H1 (cell line): ENCODE data around the gene AGAP3. TPM values are rescaled to one million over a fixed set of nuclear protein-coding genes. Genes with fewer than 3 reads are reported as not detected.
A peak's percentile ranks its signal among the peaks of the same experiment; 100 is the strongest.

Experiments used
- CTCF ChIA-PET: fragments of 300-600 bp; sonication (Branson Sonifier 250); formaldehyde crosslinking; loops from one replicate; lab custom pipeline; 2021; ENCODE audit not compliant: partially characterized antibody; lab: Charles Lee
- POLR2A ChIA-PET: fragments of 300-600 bp; sonication (Branson Sonifier 250); formaldehyde crosslinking; loops from one replicate; lab custom pipeline; 2021; ENCODE audit warnings: inconsistent platforms; ENCODE audit not compliant: partially characterized antibody; lab: Charles Lee
- DNase-seq, 2 experiments: peaks; one replicate each; pipeline versions ENCODE4 v3.0.0 to v3.0.0-alpha.2; 2010 to 2022; ENCODE audit warnings: low spot score in 2 of 2, low read depth in 1 of 2, mixed read lengths in 1 of 2
- FAIRE-seq: peaks from 2 replicates; lab custom pipeline; 2011; peaks lifted over from hg19 to GRCh38; lab: Jason Lieb, UNC
- H2AFZ ChIP-seq: 2 replicates; pipeline ENCODE4 v1.8.1; 2012; ENCODE audit warnings: low read length, inconsistent platforms
- H2AK5ac ChIP-seq: 2 replicates; pipeline ENCODE4 v1.6.1; 2013; ENCODE audit warnings: low read depth, low read length
- H2BK120ac ChIP-seq: replicated peaks from 2 replicates; pipeline ENCODE3; 2013; ENCODE audit warnings: low read depth, low read length, inconsistent platforms
- H2BK12ac ChIP-seq: 2 replicates; pipeline ENCODE4 v1.6.1; 2013; ENCODE audit warnings: low read depth, low read length
- H2BK15ac ChIP-seq: 2 replicates; pipeline ENCODE4 v1.6.1; 2013; ENCODE audit warnings: low read length
- H2BK20ac ChIP-seq: 2 replicates; pipeline ENCODE4 v1.6.1; 2013; ENCODE audit warnings: low read length
- H2BK5ac ChIP-seq: 2 replicates; pipeline ENCODE4 v1.6.1; 2013; ENCODE audit warnings: low read depth, low read length
- H3K14ac ChIP-seq: 2 replicates; pipeline ENCODE4 v1.6.1; 2013; ENCODE audit warnings: inconsistent platforms; ENCODE audit not compliant: insufficient read length
- H3K18ac ChIP-seq: 2 replicates; pipeline ENCODE4 v1.6.1; 2013; ENCODE audit warnings: low read length; ENCODE audit errors: extremely low read depth
- H3K23ac ChIP-seq: 2 replicates; pipeline ENCODE4 v1.6.1; 2013; ENCODE audit warnings: inconsistent platforms; ENCODE audit not compliant: insufficient read length
- H3K23me2 ChIP-seq: 2 replicates; pipeline ENCODE4 v1.6.1; 2013; ENCODE audit warnings: low read depth, low read length
- H3K27ac ChIP-seq: 2 replicates; pipeline ENCODE4 v1.6.1; 2011; ENCODE audit warnings: low read depth, low read length, inconsistent platforms
- H3K27me3 ChIP-seq, 4 experiments: replicated peaks in 1 of 4; 1 replicate in 1 of 4; 2 replicates in 3 of 4; pipeline versions ENCODE4 v1.6.1 to v1.8.1; 2011 to 2013; ENCODE audit warnings: low read length in 3 of 4, mild to moderate bottlenecking in 3 of 4, inconsistent platforms in 2 of 4, mixed read lengths in 2 of 4, moderate library complexity in 1 of 4; ENCODE audit not compliant: control insufficient read depth in 3 of 4, insufficient read depth in 3 of 4; ENCODE audit errors: extremely low read depth in 1 of 4
- H3K36me3 ChIP-seq, 4 experiments: 2 replicates each; pipeline versions ENCODE4 v1.6.1 to v1.8.1; 2011 to 2013; ENCODE audit warnings: mild to moderate bottlenecking in 4 of 4, low read length in 3 of 4, moderate library complexity in 2 of 4, control low read depth in 1 of 4, inconsistent platforms in 1 of 4; ENCODE audit not compliant: insufficient read depth in 4 of 4, control insufficient read depth in 2 of 4
- H3K4ac ChIP-seq: replicated peaks from 2 replicates; pipeline ENCODE3; 2013; ENCODE audit warnings: low read length, low read depth, mixed read lengths, inconsistent platforms; ENCODE audit not compliant: insufficient read length
- H3K4me1 ChIP-seq, 4 experiments: replicated peaks in 1 of 4; 1 replicate in 1 of 4; 2 replicates in 3 of 4; pipeline versions ENCODE4 v1.6.1 to v1.8.1; 2011 to 2013; ENCODE audit warnings: low read length in 3 of 4, inconsistent platforms in 2 of 4, mixed read lengths in 1 of 4; ENCODE audit not compliant: insufficient read depth in 4 of 4, control insufficient read depth in 3 of 4
- H3K4me2 ChIP-seq, 2 experiments: 2 replicates each; pipeline versions ENCODE4 v1.6.1 to v1.8.1; 2011 to 2013; ENCODE audit warnings: low read depth in 2 of 2, low read length in 2 of 2, control low read depth in 1 of 2, inconsistent platforms in 1 of 2, mild to moderate bottlenecking in 1 of 2; ENCODE audit not compliant: insufficient read depth in 1 of 2
- H3K4me3 ChIP-seq, 4 experiments: fragments of 200-600, 300-600 bp in 1 of 4; sonication (generic), shearing (Covaris generic), sonication (Bioruptor Twin) in 1 of 4; 2 replicates each; pipeline versions ENCODE4 v1.5.1 to v1.8.1; 2011 to 2016; ENCODE audit warnings: low read length in 4 of 4, low read depth in 3 of 4, control low read depth in 2 of 4, inconsistent platforms in 2 of 4, mild to moderate bottlenecking in 2 of 4, mixed read lengths in 1 of 4, moderate library complexity in 1 of 4; ENCODE audit not compliant: insufficient read depth in 2 of 4; ENCODE audit errors: extremely low read depth in 1 of 4
- H3K56ac ChIP-seq: replicated peaks from 2 replicates; pipeline ENCODE3; 2013; ENCODE audit warnings: low read depth, mild to moderate bottlenecking, mixed read lengths, low read length, inconsistent platforms; ENCODE audit not compliant: insufficient read length
- H3K79me1 ChIP-seq: 2 replicates; pipeline ENCODE4 v1.6.1; 2013; ENCODE audit warnings: low read depth, low read length, control low read depth
- H3K79me2 ChIP-seq, 2 experiments: 2 replicates each; pipeline versions ENCODE4 v1.6.1 to v1.8.1; 2012 to 2013; ENCODE audit warnings: low read length in 2 of 2, mild to moderate bottlenecking in 2 of 2, inconsistent platforms in 1 of 2; ENCODE audit not compliant: insufficient read depth in 2 of 2, control insufficient read depth in 1 of 2
- H3K9ac ChIP-seq, 4 experiments: replicated peaks in 1 of 4; 1 replicate in 1 of 4; 2 replicates in 3 of 4; pipeline versions ENCODE4 v1.6.1 to v1.8.1; 2011 to 2013; ENCODE audit warnings: low read depth in 3 of 4, low read length in 3 of 4, control low read depth in 2 of 4, mild to moderate bottlenecking in 2 of 4, moderate library complexity in 2 of 4, inconsistent platforms in 1 of 4; ENCODE audit errors: extremely low read depth in 1 of 4
- H3K9me3 ChIP-seq, 2 experiments: 2 replicates each; pipeline versions ENCODE4 v1.6.1 to v1.8.1; 2012 to 2013; ENCODE audit warnings: mild to moderate bottlenecking in 2 of 2, moderate library complexity in 2 of 2, control low read depth in 1 of 2, inconsistent platforms in 1 of 2, low read depth in 1 of 2, low read length in 1 of 2, mixed read lengths in 1 of 2; ENCODE audit not compliant: insufficient read depth in 2 of 2
- H4K20me1 ChIP-seq, 2 experiments: replicated peaks in 1 of 2; 2 replicates each; pipeline versions ENCODE3 to v1.8.1; 2011 to 2013; ENCODE audit warnings: inconsistent platforms in 2 of 2, low read length in 2 of 2, mild to moderate bottlenecking in 1 of 2; ENCODE audit not compliant: insufficient read depth in 2 of 2, control insufficient read depth in 1 of 2
- H4K5ac ChIP-seq: 2 replicates; pipeline ENCODE4 v1.6.1; 2013; ENCODE audit warnings: low read length, low read depth, mixed read lengths, inconsistent platforms; ENCODE audit not compliant: insufficient read length
- H4K8ac ChIP-seq: 2 replicates; pipeline ENCODE4 v1.8.0; 2013; ENCODE audit warnings: mild to moderate bottlenecking, moderate library complexity, low read length, inconsistent platforms; ENCODE audit not compliant: insufficient read depth; ENCODE audit errors: extremely low read depth
- H4K91ac ChIP-seq: replicated peaks from 2 replicates; pipeline ENCODE3; 2013; ENCODE audit warnings: low read length, mixed read lengths, inconsistent platforms; ENCODE audit not compliant: insufficient read length
- BACH1 ChIP-seq: IDR thresholded peaks from 2 replicates; pipeline ENCODE4 v1.6.1; 2012; ENCODE audit warnings: low read length, improper control_type of control experiment
- CTBP2 ChIP-seq: IDR thresholded peaks from 2 replicates; pipeline ENCODE4 v1.7.0; 2011; ENCODE audit warnings: borderline replicate concordance, mild to moderate bottlenecking, moderate library complexity, mixed read lengths, low read length; ENCODE audit not compliant: insufficient read depth, insufficient read length
- E2F6 ChIP-seq: IDR thresholded peaks from 2 replicates; pipeline ENCODE4 v1.6.1; 2012; ENCODE audit warnings: inconsistent platforms
- GTF2F1 ChIP-seq: IDR thresholded peaks from 2 replicates; pipeline ENCODE4 v1.6.1; 2012; ENCODE audit warnings: low read depth, low read length, improper control_type of control experiment, borderline replicate concordance
- KDM5A ChIP-seq: fragments of 200-600 bp; IDR thresholded peaks from 2 replicates; pipeline ENCODE4 v1.7.1; 2012; ENCODE audit warnings: mild to moderate bottlenecking, low read length, inconsistent platforms, mixed read lengths
- RXRA ChIP-seq: IDR thresholded peaks from 2 replicates; pipeline ENCODE4 v1.6.1; 2011; ENCODE audit warnings: low read depth, mild to moderate bottlenecking, low read length, moderate library complexity; ENCODE audit not compliant: insufficient read depth
- TBP ChIP-seq: IDR thresholded peaks from 2 replicates; pipeline ENCODE4 v1.6.1; 2011; ENCODE audit warnings: low read depth, low read length, improper control_type of control experiment
- WGBS, 2 experiments: shearing (Covaris generic) in 1 of 2; methylation state at CpG; one replicate each; pipeline versions ENCODE4 v1.1.6 to v1.1.7; 2013 to 2015; ENCODE audit warnings: low lambda C conversion rate in 2 of 2, mixed read lengths in 2 of 2, inconsistent platforms in 1 of 2, low coverage in 1 of 2, missing lambda C conversion rate in 1 of 2; ENCODE audit not compliant: insufficient replicate concordance in 2 of 2, insufficient coverage in 1 of 2, insufficient read length in 1 of 2; ENCODE audit errors: extremely low coverage in 1 of 2, missing lambda C conversion rate in 1 of 2; 5-methylcytosine and 5-hydroxymethylcytosine counted together
- polyA plus RNA-seq, 7 experiments: library from polyadenylated mRNA; depleted of rRNA in 3 of 7; stranded (reverse) in 5 of 7; unstranded in 2 of 7; fragments of >200 nt in 5 of 7; fragments of 200-250 nt in 2 of 7; gene quantifications; 1 replicate in 5 of 7; 2 replicates in 1 of 7; 4 replicates in 1 of 7; pipeline versions ENCODE4 v1.2.1 to v1.2.3, GENCODE V29; 2011 to 2013; ENCODE audit warnings: missing spikeins in 2 of 7, mixed read lengths in 2 of 7
- total RNA-seq: library from RNA; stranded (reverse); fragmentation: NEBNext Ultra II Directional; extraction: Animal tissue kit (Norgen Biotek cat#: 25700); gene quantifications from 2 replicates; pipeline ENCODE4 v1.2.1, GENCODE V29; 2021

Gene AGAP3
- total and polyA plus RNA-seq, 2 of the 8 experiments (the other 6 are each of a cell fraction or from before 2014, with no cell fraction given), result 66.4 to 120 TPM

GRCh38 chr7:151140826-151141225, 54.6 kb downstream of the AGAP3 start:
- no peak for FAIRE-seq
- H3K4me1 ChIP-seq, result peaks cover 7 to 34% (median 20%) of the 10 kb centered on the region in 4 experiments
- 84% methylated on average over 7 of the region's 7 CpGs; no CpG with 5 or more reads in 1 of the 2 experiments for WGBS, 2 experiments
- H3K27me3 ChIP-seq, result peaks cover 0 to 1% (median 0%) of the 10 kb centered on the region in 4 experiments; a peak in 1 of 7 replicates
- no peaks in the 10 kb centered on the region; a peak in 2 of 8 replicates for H3K36me3 ChIP-seq
- H4K5ac ChIP-seq, result no peak overlapping the region
- H3K23me2 ChIP-seq, result no peaks in the 10 kb centered on the region; the same call in 1 of the 2 replicates
- H3K18ac ChIP-seq, result no peak overlapping the region
- H3K4me3 ChIP-seq, result no peak overlapping the region
- no peak overlapping the region for H4K91ac ChIP-seq
- no peaks in the 10 kb centered on the region for H3K79me2 ChIP-seq
- peak overlapping the region in 1 of 4 experiments; percentile 17; a peak in 1 of 7 replicates for H3K9ac ChIP-seq
- no peak overlapping the region for H2BK20ac ChIP-seq
- no peak overlapping the region for H2AK5ac ChIP-seq
- H3K23ac ChIP-seq, result no peak overlapping the region
- H3K79me1 ChIP-seq, result no peaks in the 10 kb centered on the region
- H4K20me1 ChIP-seq, result peaks cover 12% of the 10 kb centered on the region in 2 experiments
- no peak overlapping the region for H3K14ac ChIP-seq
- H4K8ac ChIP-seq, result no peak overlapping the region
- no peaks in the 10 kb centered on the region for H3K9me3 ChIP-seq
- H3K56ac ChIP-seq, result no peak overlapping the region
- H2BK15ac ChIP-seq, result no peak overlapping the region
- H2BK5ac ChIP-seq, result no peak overlapping the region
- no peak for TF ChIP-seq CTBP2
- TF ChIP-seq KDM5A, result no peak
- TF ChIP-seq BACH1, result no peak
- no peak for TF ChIP-seq RXRA
- TF ChIP-seq GTF2F1, result no peak
- TF ChIP-seq E2F6, result no peak
- TF ChIP-seq TBP, result no peak
- no peak overlapping the region for H3K4me2 ChIP-seq
- no peak overlapping the region for H2AFZ ChIP-seq
- H3K27ac ChIP-seq, result no peak overlapping the region
- DNase-seq, result no peak
- ChIA-PET CTCF (interaction anchor here (0.5 to 18.9 kb wide), 9 partner anchors 10 to 243 kb away, joined by 3 to 197 read pairs (median 8); partner anchors contain the start of gene GBX1), POLR2A (no interaction called here)
- no peak overlapping the region for H2BK120ac ChIP-seq
- H2BK12ac ChIP-seq, result no peak overlapping the region
- H3K4ac ChIP-seq, result no peak overlapping the region
